Chondrocyte (in vitro differentiated cells): ENCODE data around the gene FEM1B. TPM values are rescaled to one million over a fixed set of nuclear protein-coding genes. Genes with fewer than 3 reads are reported as not detected.

ENCODE experiments used
- DNase-seq: peaks from one replicate; pipeline ENCODE4 v3.0.0; 2021; ENCODE audit warnings: mixed read lengths, low spot score
- H3K27ac Mint-ChIP-seq: one replicate; pipeline ENCODE4 v1.8.0; 2021; ENCODE audit warnings: mild to moderate bottlenecking, moderate library complexity, mixed read lengths; ENCODE audit not compliant: unreplicated experiment
- H3K27me3 Mint-ChIP-seq: 2 replicates; pipeline ENCODE4 v1.8.0; 2021; ENCODE audit warnings: low read depth, mixed read lengths
- H3K36me3 Mint-ChIP-seq: 2 replicates; pipeline ENCODE4 v1.8.0; 2021; ENCODE audit warnings: low read depth, mixed read lengths
- H3K4me1 Mint-ChIP-seq: 2 replicates; pipeline ENCODE4 v1.8.0; 2021; ENCODE audit warnings: low read depth, mild to moderate bottlenecking, mixed read lengths
- H3K4me3 Mint-ChIP-seq: one replicate; pipeline ENCODE4 v1.8.0; 2021; ENCODE audit warnings: mild to moderate bottlenecking, moderate library complexity, mixed read lengths; ENCODE audit not compliant: unreplicated experiment
- H3K9me3 Mint-ChIP-seq: 2 replicates; pipeline ENCODE4 v1.8.0; 2021; ENCODE audit warnings: low read depth, mixed read lengths
- CTCF ChIP-seq: fragments of 200-600 bp; sonication (generic); IDR thresholded peaks from 2 replicates; pipeline ENCODE4 v1.5.0; 2021; ENCODE audit warnings: antibody characterized with exemption, mild to moderate bottlenecking, moderate library complexity
- total RNA-seq: library from RNA; stranded (reverse); gene quantifications from 3 replicates; pipeline ENCODE4 v1.2.1, GENCODE V29; 2021

Gene FEM1B
- total RNA-seq, 1 donor from 2014 or later = 52.7 TPM

- H3K4me3 Mint-ChIP-seq = no peak overlapping the region
- H3K9me3 Mint-ChIP-seq = no peaks in the 10 kb centered on the region
- no peak for TF ChIP-seq CTCF
- peaks cover 2% of the 10 kb centered on the region for H3K27me3 Mint-ChIP-seq
- H3K36me3 Mint-ChIP-seq = no peaks in the 10 kb centered on the region
- no peak overlapping the region for H3K27ac Mint-ChIP-seq
- DNase-seq = no peak
- no peaks in the 10 kb centered on the region for H3K4me1 Mint-ChIP-seq
These were observed 15.6 kb upstream of the FEM1B start for GRCh38 chr15:68261980-68262379.

GRCh38 chr15:68262514-68263356 lies 14.8 kb upstream of the FEM1B start:
- Mint-ChIP-seq H3K36me3 (no peaks in the 10 kb centered on the region), H3K27ac (no peak overlapping the region), H3K4me3 (no peak overlapping the region), H3K4me1 (no peaks in the 10 kb centered on the region), H3K9me3 (no peaks in the 10 kb centered on the region), H3K27me3 (peaks cover 2% of the 10 kb centered on the region)
- no peak for TF ChIP-seq CTCF
- DNase-seq = no peak

- Mint-ChIP-seq H3K27ac (no peak overlapping the region), H3K27me3 (peaks cover 2% of the 10 kb centered on the region), H3K4me3 (no peak overlapping the region), H3K4me1 (peaks cover 10% of the 10 kb centered on the region), H3K9me3 (no peaks in the 10 kb centered on the region), H3K36me3 (no peaks in the 10 kb centered on the region)
- TF ChIP-seq CTCF = no peak
- no peak for DNase-seq
These were observed 13.3 kb upstream of the FEM1B start for GRCh38 chr15:68264282-68264681.

GRCh38 chr15:68265081-68265480 lies 12.5 kb upstream of the FEM1B start:
- H3K27ac Mint-ChIP-seq = no peak overlapping the region

GRCh38 chr15:68265674-68266073 lies 11.9 kb upstream of the FEM1B start:
- Mint-ChIP-seq H3K4me3 (no peak overlapping the region), H3K36me3 (no peaks in the 10 kb centered on the region), H3K4me1 (peaks cover 10% of the 10 kb centered on the region), H3K27ac (no peak overlapping the region), H3K27me3 (peaks cover 2% of the 10 kb centered on the region), H3K9me3 (no peaks in the 10 kb centered on the region)
- no peak for DNase-seq
- TF ChIP-seq CTCF = no peak

More at GRCh38 chr15:68265081-68265480, 12.5 kb upstream of the FEM1B start:
- DNase-seq = no peak
- Mint-ChIP-seq H3K4me1 (peaks cover 10% of the 10 kb centered on the region), H3K4me3 (no peak overlapping the region), H3K9me3 (no peaks in the 10 kb centered on the region), H3K36me3 (no peaks in the 10 kb centered on the region), H3K27me3 (peaks cover 2% of the 10 kb centered on the region)
- TF ChIP-seq CTCF = no peak
